Measurements from ENCODE around the gene ESR1. TPM values are rescaled to one million over a fixed set of nuclear protein-coding genes. Genes with fewer than 3 reads are reported as not detected.

Gene ESR1
- total RNA-seq, 2 donors from 2014 or later, result 0.16 to 0.37 TPM

GRCh38 chr6:152107973-152108372 lies 300.5 kb downstream of the ESR1 start:
- no peaks in the 10 kb centered on the region for H3K4me1 ChIP-seq
- H3K4me3 ChIP-seq, result no peak overlapping the region
- peaks cover 3% of the 10 kb centered on the region for H3K27me3 ChIP-seq
- TF ChIP-seq CTCF (IDR thresholded peaks at IDR 0.05), result no peak
- no peaks in the 10 kb centered on the region for H3K36me3 ChIP-seq
- no peak overlapping the region for H3K27ac ChIP-seq
- intact Hi-C loops (cut with DNase I), result no loop called here
- DNase-seq, result no peak
- H3K9me3 ChIP-seq, result no peaks in the 10 kb centered on the region
- no peak overlapping the region for H3K9ac ChIP-seq (ENCODE audit: low read depth in 2 of 2, low read length in 2 of 2)

GRCh38 chr6:152110886-152111820 lies 303.7 kb downstream of the ESR1 start:
- Histone ChIP-seq H3K9me3 (no peaks in the 10 kb centered on the region), H3K4me3 (no peak overlapping the region), H3K27me3 (peaks cover 3% of the 10 kb centered on the region), H3K27ac (no peak overlapping the region), H3K36me3 (no peaks in the 10 kb centered on the region), H3K9ac (ENCODE audit: low read depth in 2 of 2, low read length in 2 of 2) (no peak overlapping the region), H3K4me1 (no peaks in the 10 kb centered on the region)
- DNase-seq, result no peak
- TF ChIP-seq CTCF (IDR thresholded peaks at IDR 0.05), result no peak
- intact Hi-C loops (cut with DNase I), result no loop called here

GRCh38 chr6:152112491-152113261 lies 305.2 kb downstream of the ESR1 start:
- Histone ChIP-seq H3K9me3 (no peaks in the 10 kb centered on the region), H3K27ac (no peak overlapping the region), H3K9ac (ENCODE audit: low read depth in 2 of 2, low read length in 2 of 2) (no peak overlapping the region), H3K27me3 (peaks cover 3% of the 10 kb centered on the region), H3K4me3 (no peak overlapping the region), H3K36me3 (no peaks in the 10 kb centered on the region), H3K4me1 (no peaks in the 10 kb centered on the region)
- DNase-seq, result peak; percentile 48
- intact Hi-C loops (cut with DNase I), result no loop called here
- TF ChIP-seq CTCF (IDR thresholded peaks at IDR 0.05), result no peak

- TF ChIP-seq CTCF (IDR thresholded peaks at IDR 0.05), result no peak
- no peak for DNase-seq
- Histone ChIP-seq H3K9me3 (no peaks in the 10 kb centered on the region), H3K36me3 (no peaks in the 10 kb centered on the region), H3K4me3 (no peak overlapping the region), H3K9ac (ENCODE audit: low read depth in 2 of 2, low read length in 2 of 2) (no peak overlapping the region), H3K4me1 (no peaks in the 10 kb centered on the region), H3K27me3 (no peaks in the 10 kb centered on the region), H3K27ac (no peak overlapping the region)
- intact Hi-C loops (cut with DNase I), result no loop called here
Measured at GRCh38 chr6:152117156-152118133, 310.0 kb downstream of the ESR1 start.

GRCh38 chr6:152118224-152118623 lies 310.7 kb downstream of the ESR1 start:
- no peaks in the 10 kb centered on the region for H3K27me3 ChIP-seq
- H3K36me3 ChIP-seq, result no peaks in the 10 kb centered on the region
- no peaks in the 10 kb centered on the region for H3K4me1 ChIP-seq
- H3K4me3 ChIP-seq, result no peak overlapping the region
- no peak for DNase-seq
- intact Hi-C loops (cut with DNase I), result no loop called here
- no peak for TF ChIP-seq CTCF (IDR thresholded peaks at IDR 0.05)
- H3K9me3 ChIP-seq, result no peaks in the 10 kb centered on the region
- no peak overlapping the region for H3K27ac ChIP-seq
- no peak overlapping the region for H3K9ac ChIP-seq (ENCODE audit: low read depth in 2 of 2, low read length in 2 of 2)

Data from colonic mucosa (tissue), 4 donors.